D721Med (cell line): ENCODE measurements around the gene VHLL.

ENCODE experiments used
- DNase-seq: peaks from one replicate; pipeline ENCODE4 v3.0.0; 2011; ENCODE audit warnings: low spot score; ENCODE audit not compliant: insufficient read length
- FAIRE-seq: peaks from 2 replicates; lab custom pipeline; 2011; peaks lifted over from hg19 to GRCh38; lab: Jason Lieb, UNC
- CTCF ChIP-seq: IDR thresholded peaks from 2 replicates; pipeline ENCODE4 v1.5.1; 2012; ENCODE audit warnings: mild to moderate bottlenecking, control low read depth; ENCODE audit not compliant: insufficient read depth; ENCODE audit errors: missing control alignments

Gene VHLL

GRCh38 chr1:156268336-156268735 lies 30.8 kb downstream of the VHLL start:
- no peak for TF ChIP-seq CTCF
- DNase-seq (no peak), FAIRE-seq (no peak)

GRCh38 chr1:156266051-156266450 lies 33.1 kb downstream of the VHLL start:
- FAIRE-seq = no peak

GRCh38 chr1:156263288-156263655 lies 35.8 kb downstream of the VHLL start:
- DNase-seq (no peak), FAIRE-seq (no peak)
- no peak for TF ChIP-seq CTCF

More at GRCh38 chr1:156266051-156266450, 33.1 kb downstream of the VHLL start:
- no peak for TF ChIP-seq CTCF
- DNase-seq = no peak

- no peak for FAIRE-seq
- no peak for DNase-seq
- no peak for TF ChIP-seq CTCF
Measured at GRCh38 chr1:156262461-156263287, 36.4 kb downstream of the VHLL start.

- DNase-seq = no peak
- FAIRE-seq = no peak
- no peak for TF ChIP-seq CTCF
Measured at GRCh38 chr1:156260896-156261295, 38.2 kb downstream of the VHLL start.

- TF ChIP-seq CTCF = no peak
- DNase-seq (no peak), FAIRE-seq (no peak)
Measured at GRCh38 chr1:156259805-156260204, 39.3 kb downstream of the VHLL start.

- no peak for TF ChIP-seq CTCF
- DNase-seq = no peak
- FAIRE-seq = no peak
Measured at GRCh38 chr1:156258859-156259258, 40.2 kb downstream of the VHLL start.
